Motor neuron (in vitro differentiated cells): ENCODE data around the gene VSNL1. TPM values are rescaled to one million over a fixed set of nuclear protein-coding genes. Genes with fewer than 3 reads are reported as not detected.
A peak's percentile ranks its signal among the peaks of the same experiment; 100 is the strongest.
"Not testable (repeated sequence)": the region's sequence is repeated elsewhere in the genome, so short reads cannot be mapped to it uniquely, and the experiment has no call there.

Experiments
- ATAC-seq, 8 experiments: fragments of 200-7000 bp; cut with Tn5 transposase; replicated peaks in 6 of 8; 2 replicates each; pipeline ENCODE4 v1.8.0; 2021; ENCODE audit warnings: mild to moderate bottlenecking in 8 of 8, moderate library complexity in 8 of 8
- H3K27ac ChIP-seq, 2 donors: fragments of 250-450 bp; sonication (Bioruptor Pico); 2 replicates each; pipeline ENCODE4 v1.9.0; 2021; ENCODE audit warnings: antibody characterized with exemption in 2 of 2, mild to moderate bottlenecking in 2 of 2, moderate library complexity in 1 of 2
- H3K4me1 ChIP-seq, 2 donors: fragments of 250-450 bp; sonication (Bioruptor Pico); replicated peaks in 1 of 2; 2 replicates each; pipeline ENCODE4 v1.6.1; 2021; ENCODE audit warnings: antibody characterized with exemption in 2 of 2, mild to moderate bottlenecking in 2 of 2, moderate library complexity in 1 of 2
- H3K4me3 ChIP-seq, 5 donors: fragments of 250-450 bp; sonication (Bioruptor Pico); 2 replicates each; pipeline ENCODE4 v1.9.0; 2021; ENCODE audit warnings: antibody characterized with exemption in 5 of 5, mild to moderate bottlenecking in 5 of 5, moderate library complexity in 4 of 5
- WGBS, 10 experiments: fragments of 450-650 bp; shearing (Covaris generic); methylation state at CpG; one replicate each; pipeline ENCODE4 v1.0.0; 2022; 5-methylcytosine and 5-hydroxymethylcytosine counted together
- in situ Hi-C, 9 experiments: fragments of 400-800 bp; cut with MboI; loops; one replicate each; pipeline ENCODE4 v1.15.0; 2021; ENCODE audit warnings: low sequenced_read_pairs in 9 of 9, low pct_unique_long_range_greater_than_20kb in 2 of 9; ENCODE audit not compliant: unreplicated experiment in 9 of 9
- total RNA-seq, 8 experiments: library from RNA; unstranded; fragments of 300-600 nt; gene quantifications; 2 replicates each; pipeline versions ENCODE4 v1.2.3 to v1.2.4, GENCODE V29; 2022

VSNL1 gene
- total RNA-seq, 8 experiments from 2014 or later, result 0.27 to 14.9 (median 6.3) TPM

DNA sequence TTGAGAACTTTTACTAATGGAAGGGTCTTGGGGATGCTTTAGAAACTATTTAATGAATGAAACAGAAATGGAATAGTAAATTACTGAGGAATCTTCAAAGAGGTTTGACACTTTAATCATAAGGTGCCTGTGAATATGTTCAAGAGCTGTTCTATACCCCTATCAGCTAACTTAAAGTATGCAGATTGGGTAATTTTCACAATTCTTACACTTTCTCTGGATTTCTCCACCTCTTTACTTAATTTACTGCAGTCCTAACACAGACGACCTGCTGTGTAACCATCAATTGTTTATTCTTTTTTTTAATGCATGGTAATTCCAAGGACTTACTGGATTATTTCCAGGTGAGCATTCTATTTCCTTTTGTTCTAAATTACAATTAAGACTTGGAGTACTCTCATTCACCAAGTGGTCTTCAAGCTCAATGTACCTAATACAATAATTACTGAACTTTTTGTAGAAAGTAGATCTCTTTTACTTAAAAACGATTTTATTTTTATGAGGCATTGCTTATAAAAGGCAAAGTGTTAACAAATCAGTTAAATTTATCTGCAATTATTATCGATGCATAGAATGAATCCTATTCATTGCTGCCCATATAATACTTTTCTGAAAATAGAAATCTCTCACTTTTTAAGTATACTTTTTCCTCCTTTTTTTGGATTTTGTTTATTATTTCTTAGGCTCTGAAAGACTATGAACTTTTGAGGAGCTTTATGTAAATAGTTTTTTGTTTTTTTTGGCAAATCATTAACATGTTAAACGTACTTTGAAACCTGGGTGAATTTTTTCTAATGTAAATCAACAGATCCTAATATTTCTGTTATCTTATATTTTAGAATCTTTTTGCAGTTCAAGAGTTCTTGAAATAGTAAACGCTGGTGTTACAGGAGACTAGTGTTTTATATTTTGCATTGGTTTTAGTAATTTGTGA is 5.5 kb downstream of the VSNL1 start:
- 15 to 78% (median 48%) methylated on average over 1 to 5 of the region's 5 CpGs for WGBS, 10 experiments
- no peak overlapping the region for H3K4me3 ChIP-seq
- H3K27ac ChIP-seq, result no peak overlapping the region
- ATAC-seq, result no peak
- H3K4me1 ChIP-seq, result peaks cover 3 to 14% of the 10 kb centered on the region in 2 donors
- in situ Hi-C loops, result no loop called here

DNA sequence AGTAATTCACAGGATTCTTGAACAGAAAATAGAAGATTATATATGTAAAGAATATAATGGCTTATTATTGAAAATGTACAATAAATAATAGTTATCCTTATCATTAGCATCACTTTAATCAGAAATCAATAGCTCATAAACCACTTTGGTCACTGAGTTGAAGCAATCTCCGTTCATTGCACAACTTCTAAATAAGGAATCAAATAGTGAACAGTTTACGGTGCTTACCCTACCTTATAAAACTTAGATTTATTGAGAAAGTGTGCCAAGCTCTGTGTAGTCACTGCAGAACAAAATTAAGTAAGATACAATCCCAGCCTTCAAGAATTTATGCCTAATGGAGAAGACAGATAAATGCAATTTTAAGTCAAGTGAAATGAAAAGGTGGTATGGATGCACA is 6.7 kb downstream of the VSNL1 start:
- in situ Hi-C loops, result no loop called here
- H3K27ac ChIP-seq, result no peak overlapping the region
- ATAC-seq, result no peak
- H3K4me1 ChIP-seq, result peaks cover 0 to 8% of the 10 kb centered on the region in 2 donors
- H3K4me3 ChIP-seq, result no peak overlapping the region
- WGBS, 10 experiments, result 0 to 100% (median 80%) methylated on average over 1 to 2 of the region's 2 CpGs

DNA sequence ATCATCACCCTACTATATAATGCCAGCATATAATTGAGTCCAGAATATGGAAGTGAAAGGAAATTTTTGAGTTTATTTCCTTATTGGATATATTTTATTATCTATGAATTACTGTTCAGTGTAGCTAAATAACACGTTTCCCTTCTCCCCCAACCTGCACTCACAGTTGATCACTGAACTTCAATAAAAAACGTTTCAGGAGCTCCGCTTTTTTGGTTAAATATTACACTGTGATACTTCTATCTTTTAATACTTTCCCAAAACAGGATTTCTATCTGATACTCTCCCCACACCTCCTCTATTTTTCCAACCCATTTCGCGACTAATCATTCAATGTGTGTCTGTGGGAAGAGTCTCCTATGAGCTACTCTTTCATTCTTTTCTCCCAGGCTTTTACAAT is 7.2 kb downstream of the VSNL1 start:
- peaks cover 0 to 6% of the 10 kb centered on the region in 2 donors for H3K4me1 ChIP-seq
- WGBS, 10 experiments, result 26 to 100% (median 67%) methylated on average over 2 to 5 of the region's 5 CpGs

GRCh38 chr2:17550907-17551306 is 10.4 kb downstream of the VSNL1 start:
- no peaks in the 10 kb centered on the region for H3K4me1 ChIP-seq
- ATAC-seq, result no peak

More for the DNA sequence above, 7.2 kb downstream of the VSNL1 start:
- in situ Hi-C loops, result no loop called here
- Histone ChIP-seq H3K4me3 (no peak overlapping the region), H3K27ac (no peak overlapping the region)
- ATAC-seq, result no peak

DNA sequence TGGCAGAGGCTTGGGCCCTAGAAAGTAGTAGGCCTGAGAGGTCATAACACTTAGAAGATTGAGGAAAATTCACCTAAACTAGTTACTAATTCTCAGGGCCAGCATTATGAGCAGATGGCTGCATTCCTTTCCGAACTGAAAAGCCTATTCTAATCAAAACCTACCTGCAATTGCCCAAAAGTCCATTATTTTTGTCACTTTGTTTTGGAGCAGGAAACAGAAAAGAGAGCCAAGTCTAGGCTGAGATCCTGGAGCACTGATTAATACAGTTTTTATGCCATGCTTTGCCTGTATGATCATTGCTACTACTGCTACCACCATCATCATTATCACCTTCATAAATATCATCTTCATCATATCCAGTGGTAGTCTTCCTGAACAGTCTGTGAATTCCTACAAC is 14.7 kb downstream of the VSNL1 start:
- Histone ChIP-seq H3K4me1 (no peaks in the 10 kb centered on the region), H3K4me3 (no peak overlapping the region), H3K27ac (no peak overlapping the region)
- in situ Hi-C loops, result no loop called here
- no peak for ATAC-seq
- 0 to 90% (median 88%) methylated on average over 1 of the region's 1 CpG; no CpG with 5 or more reads in 5 of the 10 experiments for WGBS, 10 experiments

More at GRCh38 chr2:17550907-17551306, 10.4 kb downstream of the VSNL1 start:
- WGBS, 10 experiments, result 0 to 100% (median 84%) methylated on average over 1 to 2 of the region's 2 CpGs; no CpG with 5 or more reads in 2 of the 10 experiments
- H3K4me3 ChIP-seq, result no peak overlapping the region
- H3K27ac ChIP-seq, result no peak overlapping the region
- in situ Hi-C loops, result no loop called here

GRCh38 chr2:17557596-17557995 is 17.1 kb downstream of the VSNL1 start:
- no peaks in the 10 kb centered on the region for H3K4me1 ChIP-seq
- no peak overlapping the region for H3K4me3 ChIP-seq
- in situ Hi-C loops, result no loop called here
- no peak for ATAC-seq
- no peak overlapping the region for H3K27ac ChIP-seq
- WGBS, 10 experiments, result 8 to 100% (median 65%) methylated on average over 1 to 5 of the region's 5 CpGs; no CpG with 5 or more reads in 1 of the 10 experiments

- ATAC-seq, result no peak
- Histone ChIP-seq H3K4me1 (no peaks in the 10 kb centered on the region), H3K4me3 (no peak overlapping the region), H3K27ac (no peak overlapping the region)
- in situ Hi-C loops, result no loop called here
Measured at GRCh38 chr2:17558053-17558452, 17.6 kb downstream of the VSNL1 start.

- Histone ChIP-seq H3K4me1 (no peaks in the 10 kb centered on the region), H3K27ac (no peak overlapping the region), H3K4me3 (no peak overlapping the region)
- no peak for ATAC-seq
- in situ Hi-C loops, result no loop called here
- 20 to 100% (median 84%) methylated on average over 1 to 3 of the region's 3 CpGs; no CpG with 5 or more reads in 2 of the 10 experiments for WGBS, 10 experiments
Measured at GRCh38 chr2:17558878-17559277, 18.4 kb downstream of the VSNL1 start.

DNA sequence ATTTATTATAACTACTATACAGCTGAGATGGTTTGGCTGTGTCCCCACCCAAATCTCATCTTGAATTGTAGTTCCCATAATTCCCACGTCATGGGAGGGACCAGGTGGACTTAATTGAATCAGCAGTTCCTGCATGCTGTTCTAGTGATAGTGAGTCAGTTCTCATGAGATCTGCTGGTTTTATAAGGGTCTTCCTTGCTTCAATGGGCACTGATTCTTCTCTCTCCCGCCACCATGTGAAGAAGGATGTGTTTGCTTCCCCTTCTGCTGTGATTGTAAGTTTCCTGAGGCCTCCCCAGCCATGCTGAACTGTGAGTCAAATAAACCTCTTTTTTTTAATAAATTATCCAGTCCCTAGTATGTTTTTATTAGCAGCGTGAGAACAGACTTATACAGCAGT is 25.2 kb downstream of the VSNL1 start:
- ATAC-seq, H3K27ac ChIP-seq, in situ Hi-C loops, H3K4me3 ChIP-seq, H3K4me1 ChIP-seq: not testable (repeated sequence)
- WGBS, 10 experiments, result 29 to 90% (median 69%) methylated on average over 1 to 3 of the region's 3 CpGs; no CpG with 5 or more reads in 2 of the 10 experiments

- WGBS, 10 experiments, result 0 to 100% (median 75%) methylated on average over 1 of the region's 1 CpG; no CpG with 5 or more reads in 1 of the 10 experiments
- H3K4me3 ChIP-seq, result no peak overlapping the region
- in situ Hi-C loops, result no loop called here
- no peak for ATAC-seq
- H3K4me1 ChIP-seq, result no peaks in the 10 kb centered on the region
- H3K27ac ChIP-seq, result no peak overlapping the region
Measured at GRCh38 chr2:17571681-17572080, 31.2 kb downstream of the VSNL1 start.

- 55 to 100% (median 84%) methylated on average over 1 to 3 of the region's 3 CpGs for WGBS, 10 experiments
- Histone ChIP-seq H3K4me3 (no peak overlapping the region), H3K4me1 (no peaks in the 10 kb centered on the region), H3K27ac (no peak overlapping the region)
- in situ Hi-C loops, result no loop called here
- ATAC-seq, result peak in 2 of 8 experiments; percentile 95 to 98
Measured at GRCh38 chr2:17573085-17573803, 32.7 kb downstream of the VSNL1 start.

DNA sequence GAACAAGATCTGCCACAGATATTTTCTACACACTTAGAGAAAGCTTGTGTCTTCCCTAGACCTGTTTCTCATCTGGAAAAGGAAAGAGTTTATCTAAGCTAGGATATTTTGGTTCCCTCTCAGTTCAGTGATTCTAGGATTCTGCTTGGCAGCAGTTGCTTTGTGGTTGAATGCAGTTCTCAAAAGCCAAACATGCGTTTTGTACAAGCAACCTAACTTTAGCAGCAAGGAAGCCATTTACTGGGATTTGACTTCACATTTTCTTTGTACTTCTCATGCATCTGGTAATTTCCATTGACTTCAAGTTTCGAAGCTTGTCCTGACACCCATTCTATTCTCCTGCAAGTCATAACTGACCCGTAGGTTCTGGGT is 33.3 kb downstream of the VSNL1 start:
- 30 to 100% (median 82%) methylated on average over 1 to 3 of the region's 3 CpGs; no CpG with 5 or more reads in 4 of the 10 experiments for WGBS, 10 experiments
- Histone ChIP-seq H3K4me1 (no peaks in the 10 kb centered on the region), H3K27ac (no peak overlapping the region), H3K4me3 (no peak overlapping the region)
- no peak for ATAC-seq
- in situ Hi-C loops, result no loop called here

- Histone ChIP-seq H3K4me1 (no peaks in the 10 kb centered on the region), H3K4me3 (no peak overlapping the region), H3K27ac (no peak overlapping the region)
- ATAC-seq, result no peak
- in situ Hi-C loops, result no loop called here
- WGBS, 10 experiments, result 30 to 100% (median 79%) methylated on average over 1 to 3 of the region's 3 CpGs
Measured at GRCh38 chr2:17574406-17575073, 34.0 kb downstream of the VSNL1 start.
